HG02943 (cell line): Measurements from ENCODE around the gene APOBEC3C.
A peak's percentile ranks its signal among the peaks of the same experiment; 100 is the strongest.
"Not testable (repeated sequence)": the region's sequence is repeated elsewhere in the genome, so short reads cannot be mapped to it uniquely, and the experiment has no call there.

Experiments
- ATAC-seq: cut with Tn5 transposase; IDR thresholded peaks from one replicate; pipeline ENCODE4 v1.9.1; 2021; ENCODE audit warnings: mild to moderate bottlenecking, low read depth, moderate library complexity; ENCODE audit not compliant: unreplicated experiment

Gene APOBEC3C

GRCh38 chr22:39020021-39020651 lies 6.1 kb downstream of the APOBEC3C start:
- ATAC-seq, result not testable (repeated sequence)

DNA sequence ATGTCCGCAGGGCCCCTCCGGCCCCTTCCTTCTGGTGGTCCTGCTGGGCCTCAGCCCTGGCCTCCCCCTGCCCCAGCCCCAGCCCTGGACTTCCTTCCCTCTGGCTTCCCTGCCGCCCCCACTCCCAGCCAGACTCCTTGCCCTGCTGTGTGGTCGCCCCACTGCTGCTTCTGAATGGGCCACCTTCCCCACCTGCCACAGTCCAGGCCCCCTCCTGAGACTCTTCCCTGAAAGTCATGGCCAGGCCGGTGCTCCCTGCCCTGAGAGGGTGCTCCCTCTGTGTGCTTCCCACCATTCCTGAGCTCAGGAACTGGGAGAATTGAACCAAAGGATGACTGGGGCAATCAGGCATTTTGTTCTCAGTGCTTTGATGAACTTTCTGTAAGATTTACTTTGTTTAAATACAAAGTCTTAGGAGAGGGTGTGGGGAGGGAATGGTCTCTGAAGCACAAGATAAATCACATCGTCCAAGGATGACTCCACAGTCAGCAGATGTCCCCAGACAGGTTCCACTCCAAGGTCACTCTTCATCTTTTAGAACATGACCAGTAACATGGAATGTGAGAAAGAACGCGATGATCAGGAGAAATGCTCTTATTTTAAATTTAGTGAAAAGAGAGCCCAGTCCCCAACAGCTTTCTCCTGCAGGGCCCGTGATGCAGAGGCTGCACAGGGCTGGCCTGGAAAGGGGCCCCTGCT lies 7.6 kb downstream of the APOBEC3C start:
- no peak for ATAC-seq

DNA sequence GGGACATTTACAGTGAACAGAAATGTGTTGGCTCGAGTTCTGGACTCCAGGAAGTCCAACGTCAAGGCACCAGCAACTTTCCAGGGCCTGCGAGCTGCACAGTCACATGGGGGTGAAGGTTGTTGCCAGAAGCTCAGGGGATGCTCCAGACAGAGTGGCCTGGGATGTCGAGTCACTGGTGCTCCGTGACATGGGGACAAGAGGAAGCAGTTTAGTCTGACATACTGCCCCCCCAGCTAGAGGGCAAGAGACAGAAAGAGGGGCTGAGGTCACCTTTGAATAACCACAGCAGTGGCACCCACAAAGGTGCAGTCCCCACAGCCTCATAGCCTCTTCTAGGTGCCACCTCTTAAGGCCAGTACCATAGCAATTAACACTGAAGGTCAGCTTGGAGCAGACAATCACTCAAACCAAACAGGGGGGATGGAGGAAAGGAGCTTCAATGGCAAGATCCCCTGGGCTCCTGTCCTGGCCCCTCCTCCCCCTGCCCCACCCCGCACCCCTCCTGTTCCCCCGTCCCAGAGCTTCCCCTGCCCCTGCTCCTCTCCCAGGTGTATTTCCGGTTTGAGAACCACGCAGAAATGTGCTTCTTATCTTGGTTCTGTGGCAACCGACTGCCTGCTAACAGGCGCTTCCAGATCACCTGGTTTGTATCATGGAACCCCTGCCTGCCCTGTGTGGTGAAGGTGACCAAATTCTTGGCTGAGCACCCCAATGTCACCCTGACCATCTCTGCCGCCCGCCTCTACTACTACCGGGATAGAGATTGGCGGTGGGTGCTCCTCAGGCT lies 10.7 kb downstream of the APOBEC3C start:
- ATAC-seq, result no peak

DNA sequence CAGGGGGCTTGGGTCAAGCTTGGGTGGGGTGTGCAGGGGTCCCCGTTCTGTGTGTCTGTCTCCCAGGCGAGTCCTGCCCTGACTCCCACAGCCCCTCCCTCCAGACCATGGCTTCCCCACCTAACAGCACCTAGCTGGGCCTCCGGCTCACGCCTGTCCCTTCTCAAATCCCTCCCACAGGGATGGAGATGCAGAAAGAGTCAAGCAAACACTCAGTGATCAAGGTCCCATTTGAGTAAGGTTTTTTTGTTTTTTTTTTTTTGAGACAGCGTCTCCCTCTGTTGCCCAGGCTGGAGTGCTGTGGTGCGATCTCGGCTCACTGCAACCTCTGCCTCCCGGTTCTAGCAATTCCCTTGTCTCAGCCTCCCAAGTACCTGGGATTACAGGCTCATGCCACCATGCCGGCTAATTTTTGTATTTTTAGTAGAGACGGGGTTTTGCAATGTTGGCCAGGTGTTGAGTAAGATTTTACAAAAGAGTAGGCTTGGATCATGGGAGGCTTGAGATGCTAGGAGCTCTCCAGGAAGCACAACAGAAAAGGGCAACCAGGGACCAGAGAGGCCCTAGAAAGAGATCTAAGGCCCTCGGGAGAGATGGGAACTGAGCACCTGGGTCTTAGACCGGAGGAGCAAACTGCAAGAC lies 12.6 kb downstream of the APOBEC3C start:
- ATAC-seq, result no peak

GRCh38 chr22:39027717-39028116 lies 13.7 kb downstream of the APOBEC3C start:
- ATAC-seq, result no peak

- ATAC-seq, result no peak
Observed at GRCh38 chr22:39028281-39028680, 14.2 kb downstream of the APOBEC3C start.

GRCh38 chr22:39029227-39029626 lies 15.2 kb downstream of the APOBEC3C start:
- no peak for ATAC-seq

DNA sequence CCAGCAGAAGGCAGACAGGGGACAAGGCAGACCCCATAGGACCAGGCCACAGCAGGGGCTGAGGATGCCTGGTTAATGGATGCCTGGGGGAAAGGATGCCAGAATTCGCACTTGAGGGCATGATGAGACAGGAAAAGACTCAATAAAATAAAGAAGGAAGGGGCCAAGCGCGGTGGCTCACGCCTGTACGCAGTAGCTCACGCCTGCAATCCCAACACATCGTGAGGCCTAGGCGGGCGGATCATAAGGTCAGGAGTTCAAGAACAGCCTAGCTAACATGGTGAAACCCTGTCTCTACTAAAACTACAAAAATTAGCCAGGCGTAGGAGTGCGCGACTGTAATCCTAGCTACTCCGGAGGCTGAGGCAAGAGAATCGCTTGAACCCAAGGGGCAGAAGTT lies 16.6 kb downstream of the APOBEC3C start:
- ATAC-seq, result no peak

DNA sequence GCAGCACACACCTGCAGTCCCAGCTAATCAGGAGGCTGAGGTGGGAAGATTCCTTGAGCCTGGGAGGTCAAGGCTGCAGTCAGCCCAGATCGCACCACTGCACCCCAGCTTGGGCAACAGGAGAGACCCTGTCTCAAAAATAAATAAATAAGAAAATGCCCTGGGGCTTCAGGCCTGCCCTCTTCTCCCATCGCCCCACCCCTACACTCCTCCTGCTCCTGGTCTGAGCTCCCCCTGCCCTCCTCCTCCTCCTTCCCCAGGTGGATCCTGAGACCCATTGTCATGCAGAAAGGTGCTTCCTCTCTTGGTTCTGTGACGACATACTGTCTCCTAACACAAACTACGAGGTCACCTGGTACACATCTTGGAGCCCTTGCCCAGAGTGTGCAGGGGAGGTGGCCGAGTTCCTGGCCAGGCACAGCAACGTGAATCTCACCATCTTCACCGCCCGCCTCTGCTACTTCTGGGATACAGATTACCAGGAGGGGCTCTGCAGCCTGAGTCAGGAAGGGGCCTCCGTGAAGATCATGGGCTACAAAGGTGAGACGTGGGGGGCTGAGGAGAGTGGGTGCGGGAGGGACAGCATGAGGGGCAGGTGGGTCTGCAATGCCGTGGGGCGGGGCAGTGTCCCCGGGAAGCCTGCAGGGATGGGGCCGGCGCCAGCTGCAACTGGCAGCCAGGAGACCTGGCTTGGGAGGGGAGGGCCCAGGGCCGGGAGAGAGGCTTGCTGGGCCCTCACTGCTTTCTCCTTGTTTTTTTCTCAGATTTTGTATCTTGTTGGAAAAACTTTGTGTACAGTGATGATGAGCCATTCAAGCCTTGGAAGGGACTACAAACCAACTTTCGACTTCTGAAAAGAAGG lies 17.6 kb downstream of the APOBEC3C start:
- not testable (repeated sequence) for ATAC-seq

GRCh38 chr22:39037071-39037470 lies 23.0 kb downstream of the APOBEC3C start:
- not testable (repeated sequence) for ATAC-seq

- ATAC-seq, result no peak
Observed at GRCh38 chr22:39039306-39040126, 25.5 kb downstream of the APOBEC3C start.

DNA sequence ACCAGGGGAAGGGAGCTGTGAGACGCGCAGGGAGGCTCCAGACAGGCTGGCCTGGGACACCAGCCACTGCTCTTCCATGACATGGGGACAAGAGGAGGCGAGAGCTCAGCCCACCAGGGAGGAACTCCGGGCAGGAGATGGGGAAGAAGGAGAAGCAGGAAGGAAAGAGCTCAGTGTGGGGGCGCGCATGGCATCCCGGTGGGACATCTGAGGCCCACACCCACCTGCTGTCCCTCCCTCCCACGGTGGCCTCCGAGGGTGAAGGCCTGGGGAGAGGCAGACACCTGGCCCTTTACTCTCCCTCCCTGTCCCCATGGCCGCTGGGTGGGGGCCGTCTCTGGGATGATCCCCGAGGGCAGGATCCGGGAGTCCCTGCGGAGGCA lies 26.1 kb downstream of the APOBEC3C start:
- peak; percentile 16 for ATAC-seq

GRCh38 chr22:39040538-39041296 lies 26.7 kb downstream of the APOBEC3C start, which contains the start of gene APOBEC3F:
TSS of gene APOBEC3F (plus strand) at chr22:39040864. CDS start at chr22:39040961, 97 bp downstream.
- ATAC-seq, result peak; percentile 76

DNA sequence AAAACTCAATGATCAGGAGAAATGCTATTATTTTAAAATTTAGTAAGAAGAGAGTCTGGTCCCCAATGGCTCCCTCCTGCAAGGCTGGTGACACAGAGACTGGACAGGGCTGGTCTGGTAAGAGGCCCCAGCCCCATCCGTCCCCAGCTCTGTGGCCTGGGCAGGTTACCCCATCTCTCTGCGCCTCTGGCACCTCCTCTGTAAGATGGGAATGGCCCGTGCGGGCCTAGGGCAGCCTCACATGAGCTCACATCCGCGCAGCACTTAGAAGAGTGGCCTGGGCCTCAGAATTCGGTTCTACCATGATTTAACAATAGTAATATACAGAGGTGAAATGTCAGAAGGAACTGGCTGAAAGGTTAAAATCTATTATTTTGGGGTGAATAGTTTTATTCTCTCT lies 27.9 kb downstream of the APOBEC3C start:
- no peak for ATAC-seq

- not testable (repeated sequence) for ATAC-seq
Observed at GRCh38 chr22:39043063-39043462, 29.0 kb downstream of the APOBEC3C start.

- ATAC-seq, result not testable (repeated sequence)
Observed at GRCh38 chr22:39045136-39045535, 31.1 kb downstream of the APOBEC3C start.

- ATAC-seq, result not testable (repeated sequence)
Observed at GRCh38 chr22:39049486-39049885, 35.4 kb downstream of the APOBEC3C start.

DNA sequence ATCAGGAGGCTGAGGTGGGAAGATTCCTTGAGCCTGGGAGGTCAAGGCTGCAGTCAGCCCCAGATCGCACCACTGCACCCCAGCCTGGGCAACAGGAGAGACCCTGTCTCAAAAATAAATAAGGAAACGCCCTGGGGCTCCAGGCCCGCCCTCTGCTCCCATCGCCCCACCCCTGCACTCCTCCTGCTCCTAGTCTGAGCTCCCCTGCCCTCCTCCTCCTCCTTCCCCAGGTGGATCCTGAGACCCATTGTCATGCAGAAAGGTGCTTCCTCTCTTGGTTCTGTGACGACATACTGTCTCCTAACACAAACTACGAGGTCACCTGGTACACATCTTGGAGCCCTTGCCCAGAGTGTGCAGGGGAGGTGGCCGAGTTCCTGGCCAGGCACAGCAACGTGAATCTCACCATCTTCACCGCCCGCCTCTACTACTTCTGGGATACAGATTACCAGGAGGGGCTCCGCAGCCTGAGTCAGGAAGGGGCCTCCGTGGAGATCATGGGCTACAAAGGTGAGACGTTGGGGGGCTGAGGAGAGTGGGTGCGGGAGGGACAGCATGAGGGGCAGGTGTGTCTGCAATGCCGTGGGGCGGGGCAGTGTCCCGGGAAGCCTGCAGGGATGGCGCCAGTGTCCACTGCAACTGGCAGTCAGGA lies 37.9 kb downstream of the APOBEC3C start:
- ATAC-seq, result not testable (repeated sequence)
